ENCODE data around the gene CDK18. TPM values are rescaled to one million over a fixed set of nuclear protein-coding genes. Genes with fewer than 3 reads are reported as not detected.

Gene CDK18
- total RNA-seq, 1 donor, result 2.2 TPM

GRCh38 chr1:205554026-205554811, 49.8 kb downstream of the CDK18 start:
- no peak overlapping the region for H3K4me3 ChIP-seq (ENCODE audit: low read depth, low read length)
- TF ChIP-seq, protein P1, sequence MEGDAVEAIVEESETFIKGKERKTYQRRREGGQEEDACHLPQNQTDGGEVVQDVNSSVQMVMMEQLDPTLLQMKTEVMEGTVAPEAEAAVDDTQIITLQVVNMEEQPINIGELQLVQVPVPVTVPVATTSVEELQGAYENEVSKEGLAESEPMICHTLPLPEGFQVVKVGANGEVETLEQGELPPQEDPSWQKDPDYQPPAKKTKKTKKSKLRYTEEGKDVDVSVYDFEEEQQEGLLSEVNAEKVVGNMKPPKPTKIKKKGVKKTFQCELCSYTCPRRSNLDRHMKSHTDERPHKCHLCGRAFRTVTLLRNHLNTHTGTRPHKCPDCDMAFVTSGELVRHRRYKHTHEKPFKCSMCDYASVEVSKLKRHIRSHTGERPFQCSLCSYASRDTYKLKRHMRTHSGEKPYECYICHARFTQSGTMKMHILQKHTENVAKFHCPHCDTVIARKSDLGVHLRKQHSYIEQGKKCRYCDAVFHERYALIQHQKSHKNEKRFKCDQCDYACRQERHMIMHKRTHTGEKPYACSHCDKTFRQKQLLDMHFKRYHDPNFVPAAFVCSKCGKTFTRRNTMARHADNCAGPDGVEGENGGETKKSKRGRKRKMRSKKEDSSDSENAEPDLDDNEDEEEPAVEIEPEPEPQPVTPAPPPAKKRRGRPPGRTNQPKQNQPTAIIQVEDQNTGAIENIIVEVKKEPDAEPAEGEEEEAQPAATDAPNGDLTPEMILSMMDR (IDR thresholded peaks at IDR 0.05; ENCODE audit: insufficient read depth, low read depth, low read length), result no peak
- no peak for DNase-seq (ENCODE audit: low read depth)

- DNase-seq (ENCODE audit: low read depth), result no peak
- TF ChIP-seq, protein P1 (IDR thresholded peaks at IDR 0.05; ENCODE audit: insufficient read depth, low read depth, low read length), result no peak
- H3K4me3 ChIP-seq (ENCODE audit: low read depth, low read length), result no peak overlapping the region
Observed at GRCh38 chr1:205561501-205562203, 57.2 kb downstream of the CDK18 start.

DNA sequence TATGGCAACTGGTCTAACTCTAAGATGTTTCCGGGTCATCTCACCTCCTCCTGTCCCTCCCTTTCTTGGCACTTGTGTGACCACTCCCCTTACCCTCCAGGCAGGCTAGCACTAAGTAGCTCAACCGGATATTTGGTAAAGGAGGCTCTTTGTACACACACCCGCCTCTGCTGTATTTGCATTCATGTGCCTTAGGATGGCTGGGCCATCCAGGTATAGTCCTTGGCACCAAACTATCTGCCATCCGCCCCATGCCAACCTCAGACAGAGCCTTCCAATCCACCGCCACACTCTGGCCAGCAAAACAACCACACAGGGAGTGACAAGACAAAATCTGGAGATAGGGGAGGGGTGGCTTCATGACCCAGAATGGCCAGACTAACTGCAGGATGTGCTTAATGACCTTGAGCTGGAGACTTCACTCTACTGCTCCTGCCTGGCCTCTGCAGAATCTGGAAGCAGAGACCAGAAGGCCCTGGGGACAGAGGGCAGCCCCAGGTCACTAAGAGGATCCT, 59.5 kb downstream of the CDK18 start:
- H3K4me3 ChIP-seq (ENCODE audit: low read depth, low read length), result no peak overlapping the region
- TF ChIP-seq, protein P1 (IDR thresholded peaks at IDR 0.05; ENCODE audit: insufficient read depth, low read depth, low read length), result no peak
- no peak for DNase-seq (ENCODE audit: low read depth)

- TF ChIP-seq, protein P1 (IDR thresholded peaks at IDR 0.05; ENCODE audit: insufficient read depth, low read depth, low read length), result no peak
- no peak overlapping the region for H3K4me3 ChIP-seq (ENCODE audit: low read depth, low read length)
- no peak for DNase-seq (ENCODE audit: low read depth)
Observed at GRCh38 chr1:205565799-205566198, 61.3 kb downstream of the CDK18 start.

- no peak overlapping the region for H3K4me3 ChIP-seq (ENCODE audit: low read depth, low read length)
- TF ChIP-seq, protein P1 (IDR thresholded peaks at IDR 0.05; ENCODE audit: insufficient read depth, low read depth, low read length), result no peak
- DNase-seq (ENCODE audit: low read depth), result no peak
Observed at GRCh38 chr1:205567716-205568115, 63.2 kb downstream of the CDK18 start.

GRCh38 chr1:205568135-205568468, 63.6 kb downstream of the CDK18 start:
- no peak overlapping the region for H3K4me3 ChIP-seq (ENCODE audit: low read depth, low read length)
- no peak for DNase-seq (ENCODE audit: low read depth)
- TF ChIP-seq, protein P1 (IDR thresholded peaks at IDR 0.05; ENCODE audit: insufficient read depth, low read depth, low read length), result no peak

Measured in fibroblast of villous mesenchyme (primary cell).